Liver (tissue), 3 donors: ENCODE measurements around the gene ARHGEF19.

ENCODE experiments used
- GABPA ChIP-seq, 2 donors: IDR thresholded peaks in 1 of 2; conservative IDR thresholded peaks in 1 of 2; 2 replicates each; pipeline ENCODE4 v1.6.1; 2016; ENCODE audit warnings: antibody characterized with exemption in 2 of 2, mild to moderate bottlenecking in 1 of 2, moderate library complexity in 1 of 2
- JUND ChIP-seq, 2 donors: IDR thresholded peaks; 2 replicates each; pipeline ENCODE4 v1.6.1; 2016; ENCODE audit warnings: antibody characterized with exemption in 2 of 2
- RAD21 ChIP-seq, 2 donors: IDR thresholded peaks; 2 replicates each; pipeline ENCODE4 v1.6.1; 2016; ENCODE audit warnings: antibody characterized with exemption in 2 of 2, mild to moderate bottlenecking in 2 of 2
- TAF1 ChIP-seq: conservative IDR thresholded peaks from 2 replicates; pipeline ENCODE4 v1.6.1; 2016; ENCODE audit warnings: antibody characterized with exemption, mild to moderate bottlenecking
- YY1 ChIP-seq: IDR thresholded peaks from 2 replicates; pipeline ENCODE4 v1.6.1; 2016; ENCODE audit warnings: antibody characterized with exemption, mild to moderate bottlenecking
- TF ChIP-seq, protein P1 (sequence below): fragments of 150-350 bp; IDR thresholded peaks from 2 replicates; pipeline ENCODE4 v1.5.1; 2017; ENCODE audit warnings: improper control_type of control experiment, low read depth, low read length; ENCODE audit not compliant: missing input control
- TF ChIP-seq, protein P2 (sequence below): IDR thresholded peaks from 2 replicates; pipeline ENCODE4 v1.6.1; 2016; ENCODE audit warnings: antibody characterized with exemption, mild to moderate bottlenecking
- donor health status: healthy.
- donor health status: healthy.

DNA sequence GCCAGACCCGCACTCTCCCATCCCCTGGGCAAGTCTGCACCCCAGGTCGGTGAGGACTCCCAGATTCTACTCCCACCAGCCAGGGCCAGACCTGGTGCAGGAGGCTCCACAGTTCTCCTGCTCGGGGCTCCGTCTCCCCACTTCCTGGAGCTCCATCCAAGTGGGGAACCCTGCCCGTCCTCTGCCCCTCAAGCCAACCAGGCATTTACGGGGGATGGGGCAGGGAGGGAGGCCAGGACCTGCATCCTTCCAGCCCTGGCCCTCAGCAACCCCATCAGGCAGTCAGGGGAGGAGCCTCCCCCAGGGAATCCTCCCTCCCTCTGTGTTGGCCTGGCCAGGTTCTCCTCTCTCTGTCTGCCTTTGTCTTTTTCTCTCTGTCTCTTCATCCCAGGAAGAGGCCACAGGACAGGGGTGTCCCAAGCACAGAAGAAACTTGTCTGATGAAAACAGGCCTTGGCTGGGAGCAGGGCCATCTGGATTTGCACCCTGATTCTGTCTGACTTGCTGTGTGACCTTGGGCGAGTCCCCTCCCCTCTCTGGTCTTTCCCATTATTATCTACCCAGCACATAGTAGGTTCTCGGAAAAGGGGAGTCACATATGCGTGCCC lies 38.1 kb downstream of the ARHGEF19 start:
- no peak for TF ChIP-seq JUND (IDR thresholded peaks at IDR 0.05)
- TF ChIP-seq, protein P1, sequence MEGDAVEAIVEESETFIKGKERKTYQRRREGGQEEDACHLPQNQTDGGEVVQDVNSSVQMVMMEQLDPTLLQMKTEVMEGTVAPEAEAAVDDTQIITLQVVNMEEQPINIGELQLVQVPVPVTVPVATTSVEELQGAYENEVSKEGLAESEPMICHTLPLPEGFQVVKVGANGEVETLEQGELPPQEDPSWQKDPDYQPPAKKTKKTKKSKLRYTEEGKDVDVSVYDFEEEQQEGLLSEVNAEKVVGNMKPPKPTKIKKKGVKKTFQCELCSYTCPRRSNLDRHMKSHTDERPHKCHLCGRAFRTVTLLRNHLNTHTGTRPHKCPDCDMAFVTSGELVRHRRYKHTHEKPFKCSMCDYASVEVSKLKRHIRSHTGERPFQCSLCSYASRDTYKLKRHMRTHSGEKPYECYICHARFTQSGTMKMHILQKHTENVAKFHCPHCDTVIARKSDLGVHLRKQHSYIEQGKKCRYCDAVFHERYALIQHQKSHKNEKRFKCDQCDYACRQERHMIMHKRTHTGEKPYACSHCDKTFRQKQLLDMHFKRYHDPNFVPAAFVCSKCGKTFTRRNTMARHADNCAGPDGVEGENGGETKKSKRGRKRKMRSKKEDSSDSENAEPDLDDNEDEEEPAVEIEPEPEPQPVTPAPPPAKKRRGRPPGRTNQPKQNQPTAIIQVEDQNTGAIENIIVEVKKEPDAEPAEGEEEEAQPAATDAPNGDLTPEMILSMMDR, result no peak
- TF ChIP-seq GABPA (IDR thresholded peaks at IDR 0.05 in 1 of 2, conservative IDR thresholded peaks at IDR 0.05 in 1 of 2), result no peak
- TF ChIP-seq YY1, result no peak
- TF ChIP-seq, protein P2, sequence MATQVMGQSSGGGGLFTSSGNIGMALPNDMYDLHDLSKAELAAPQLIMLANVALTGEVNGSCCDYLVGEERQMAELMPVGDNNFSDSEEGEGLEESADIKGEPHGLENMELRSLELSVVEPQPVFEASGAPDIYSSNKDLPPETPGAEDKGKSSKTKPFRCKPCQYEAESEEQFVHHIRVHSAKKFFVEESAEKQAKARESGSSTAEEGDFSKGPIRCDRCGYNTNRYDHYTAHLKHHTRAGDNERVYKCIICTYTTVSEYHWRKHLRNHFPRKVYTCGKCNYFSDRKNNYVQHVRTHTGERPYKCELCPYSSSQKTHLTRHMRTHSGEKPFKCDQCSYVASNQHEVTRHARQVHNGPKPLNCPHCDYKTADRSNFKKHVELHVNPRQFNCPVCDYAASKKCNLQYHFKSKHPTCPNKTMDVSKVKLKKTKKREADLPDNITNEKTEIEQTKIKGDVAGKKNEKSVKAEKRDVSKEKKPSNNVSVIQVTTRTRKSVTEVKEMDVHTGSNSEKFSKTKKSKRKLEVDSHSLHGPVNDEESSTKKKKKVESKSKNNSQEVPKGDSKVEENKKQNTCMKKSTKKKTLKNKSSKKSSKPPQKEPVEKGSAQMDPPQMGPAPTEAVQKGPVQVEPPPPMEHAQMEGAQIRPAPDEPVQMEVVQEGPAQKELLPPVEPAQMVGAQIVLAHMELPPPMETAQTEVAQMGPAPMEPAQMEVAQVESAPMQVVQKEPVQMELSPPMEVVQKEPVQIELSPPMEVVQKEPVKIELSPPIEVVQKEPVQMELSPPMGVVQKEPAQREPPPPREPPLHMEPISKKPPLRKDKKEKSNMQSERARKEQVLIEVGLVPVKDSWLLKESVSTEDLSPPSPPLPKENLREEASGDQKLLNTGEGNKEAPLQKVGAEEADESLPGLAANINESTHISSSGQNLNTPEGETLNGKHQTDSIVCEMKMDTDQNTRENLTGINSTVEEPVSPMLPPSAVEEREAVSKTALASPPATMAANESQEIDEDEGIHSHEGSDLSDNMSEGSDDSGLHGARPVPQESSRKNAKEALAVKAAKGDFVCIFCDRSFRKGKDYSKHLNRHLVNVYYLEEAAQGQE, result no peak
- no peak for TF ChIP-seq RAD21 (IDR thresholded peaks at IDR 0.05)
- no peak for TF ChIP-seq TAF1
